Pancreas (tissue), 10 donors: ENCODE data around the gene ANKRD45. TPM values are rescaled to one million over a fixed set of nuclear protein-coding genes. Genes with fewer than 3 reads are reported as not detected.
"Not testable (repeated sequence)": the region's sequence is repeated elsewhere in the genome, so short reads cannot be mapped to it uniquely, and the experiment has no call there.

Source experiments
- ATAC-seq, 4 donors: fragments of 200-7000 bp; cut with Tn5 transposase; one replicate each; pipeline versions ENCODE4 v1.8.0 to v1.9.1; 2020; ENCODE audit warnings: mild to moderate bottlenecking in 4 of 4, moderate library complexity in 4 of 4
- DNase-seq, 6 donors: peaks; one replicate each; pipeline ENCODE4 v3.0.0-alpha.2; 2020
- FAIRE-seq: peaks from 2 replicates; lab custom pipeline; 2012; peaks lifted over from hg19 to GRCh38; lab: Jason Lieb, UNC
- H3K27ac ChIP-seq, 4 donors: fragments of 200-600 bp; sonication (generic); 1 replicate in 3 of 4; 2 replicates in 1 of 4; pipeline versions ENCODE4 v1.5.0 to v1.8.0; 2020
- H3K27me3 ChIP-seq, 4 donors: fragments of 200-600 bp; one replicate each; pipeline ENCODE4 v1.8.0; 2021
- H3K36me3 ChIP-seq, 3 donors: fragments of 200-600 bp; sonication (generic) in 1 of 3; one replicate each; pipeline versions ENCODE4 v1.5.0 to v1.8.0; 2020 to 2021
- H3K4me1 ChIP-seq, 3 donors: fragments of 200-600 bp; one replicate each; pipeline ENCODE4 v1.8.0; 2021
- H3K4me3 ChIP-seq, 4 donors: fragments of 200-600 bp; sonication (generic) in 2 of 4; one replicate each; pipeline versions ENCODE4 v1.5.0 to v1.8.0; 2020 to 2021
- H3K9me3 ChIP-seq, 4 donors: fragments of 200-600 bp; one replicate each; pipeline ENCODE4 v1.8.0; 2021
- WGBS, 2 donors: extraction: QIAGEN DNeasy Blood & Tissue Kit; methylation state at CpG; one replicate each; pipeline ENCODE4 v1.1.7; 2013; 5-methylcytosine and 5-hydroxymethylcytosine counted together
- intact Hi-C, 3 donors: fragments of 100-400 bp; cut with DNase I; formaldehyde crosslinking; loops; one replicate each; pipeline versions ENCODE4 v1.11.1 to v1.14.2; 2022
- polyA plus RNA-seq, 2 donors: library from polyadenylated mRNA; stranded (reverse); fragments of 200-250 nt; gene quantifications; one replicate each; pipeline ENCODE4 v1.2.3, GENCODE V29; 2013
- total RNA-seq, 6 donors: library from RNA; stranded (reverse); fragmentation: NEBNext Ultra II Directional in 4 of 6; extraction: Animal tissue kit (Norgen Biotek cat#: 25700) in 4 of 6; gene quantifications; one replicate each; pipeline versions ENCODE4 v1.2.1 to v1.2.4, GENCODE V29; 2021 to 2023
- TF ChIP-seq, protein P1 (sequence below), 4 donors: fragments of 200-600 bp; sonication (generic) in 3 of 4; IDR thresholded peaks; one replicate each; pipeline versions ENCODE4 v1.5.0 to v1.8.0; 2021; ENCODE audit warnings: antibody characterized with exemption in 4 of 4
- donor health status: healthy with polysubstance abuse.
- donor health status: DM: no; HTN: no; CAD: no; lungs with moderate emphysema.
- donor health status: DM: no; HTN: no; CAD: no.
- donor health status: control.
- donor health status: control.
- donor health status: Bipolar disorder and iron deficiency.
- donor health status: DM: yes; HTN: yes; CAD: no.
- donor health status: DM: no; HTN: no; CAD: no.
- donor health status: DM: no; HTN: no; CAD: no.
- donor health status: DM: yes; HTN: yes; CAD: no.

ANKRD45 gene
- total and polyA plus RNA-seq, 8 donors, result 0.15 to 0.52 (median 0.28) TPM

DNA sequence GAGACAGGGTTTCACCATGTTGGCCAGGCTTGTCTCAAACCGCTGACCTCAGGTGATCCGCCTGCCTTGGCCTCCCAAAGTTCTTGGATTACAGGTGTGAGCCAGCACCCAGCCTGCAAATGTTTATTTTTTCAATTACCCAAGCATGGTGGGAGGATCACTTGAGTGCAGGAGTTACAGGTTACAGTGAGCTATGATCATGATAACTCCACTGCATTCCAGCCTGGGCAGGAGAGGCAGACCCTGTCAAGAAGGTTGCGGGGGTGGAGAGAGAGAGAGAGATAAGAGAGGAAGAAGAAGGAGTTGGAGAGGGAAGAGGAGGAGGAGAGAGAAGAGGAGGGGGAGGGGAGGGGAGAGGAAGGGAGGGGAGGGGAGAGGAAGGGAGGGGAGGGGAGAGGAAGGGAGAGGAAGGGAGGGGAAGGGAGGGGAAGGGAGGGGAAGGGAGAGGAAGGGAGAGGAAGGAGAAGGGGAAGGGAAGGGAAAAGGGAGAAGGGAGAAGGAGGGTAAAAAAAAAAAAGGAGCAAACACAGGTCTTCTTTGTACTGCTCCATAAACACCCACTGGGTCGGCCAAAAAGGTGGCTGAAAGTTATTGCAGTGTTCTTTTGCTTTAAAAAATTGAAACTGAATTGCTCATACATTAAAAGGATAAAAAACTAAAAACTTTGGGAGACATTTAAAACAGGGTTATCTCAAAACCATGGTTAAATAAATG lies 61.0 kb downstream of the ANKRD45 start:
- Histone ChIP-seq H3K4me1 (no peaks in the 10 kb centered on the region), H3K4me3 (no peak overlapping the region), H3K36me3 (no peaks in the 10 kb centered on the region), H3K27me3 (no peaks in the 10 kb centered on the region), H3K27ac (no peak overlapping the region), H3K9me3 (no peaks in the 10 kb centered on the region)
- DNase-seq (no peak), ATAC-seq (no peak), FAIRE-seq (no peak)
- 87 to 99% methylated on average over 4 of the region's 4 CpGs for WGBS, 2 donors
- intact Hi-C loops, result no loop called here
- TF ChIP-seq, protein P1, sequence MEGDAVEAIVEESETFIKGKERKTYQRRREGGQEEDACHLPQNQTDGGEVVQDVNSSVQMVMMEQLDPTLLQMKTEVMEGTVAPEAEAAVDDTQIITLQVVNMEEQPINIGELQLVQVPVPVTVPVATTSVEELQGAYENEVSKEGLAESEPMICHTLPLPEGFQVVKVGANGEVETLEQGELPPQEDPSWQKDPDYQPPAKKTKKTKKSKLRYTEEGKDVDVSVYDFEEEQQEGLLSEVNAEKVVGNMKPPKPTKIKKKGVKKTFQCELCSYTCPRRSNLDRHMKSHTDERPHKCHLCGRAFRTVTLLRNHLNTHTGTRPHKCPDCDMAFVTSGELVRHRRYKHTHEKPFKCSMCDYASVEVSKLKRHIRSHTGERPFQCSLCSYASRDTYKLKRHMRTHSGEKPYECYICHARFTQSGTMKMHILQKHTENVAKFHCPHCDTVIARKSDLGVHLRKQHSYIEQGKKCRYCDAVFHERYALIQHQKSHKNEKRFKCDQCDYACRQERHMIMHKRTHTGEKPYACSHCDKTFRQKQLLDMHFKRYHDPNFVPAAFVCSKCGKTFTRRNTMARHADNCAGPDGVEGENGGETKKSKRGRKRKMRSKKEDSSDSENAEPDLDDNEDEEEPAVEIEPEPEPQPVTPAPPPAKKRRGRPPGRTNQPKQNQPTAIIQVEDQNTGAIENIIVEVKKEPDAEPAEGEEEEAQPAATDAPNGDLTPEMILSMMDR (IDR thresholded peaks at IDR 0.05), result no peak

- no peak for FAIRE-seq
- no peaks in the 10 kb centered on the region for H3K9me3 ChIP-seq
- 8 to 10% methylated on average over 5 of the region's 5 CpGs for WGBS, 2 donors
- peak; percentile 93 to 98 (median 95) for ATAC-seq
- peak in 4 of 6 donors; percentile 40 to 61 (median 44) for DNase-seq
- peak within 1 kb of the TSS in 3 of 4 donors; percentile 6 to 43 (median 31) for H3K4me3 ChIP-seq
- H3K36me3 ChIP-seq, result no peaks in the 10 kb centered on the region
- TF ChIP-seq, protein P1 (IDR thresholded peaks at IDR 0.05), result no peak
- intact Hi-C loops, result no loop called here
- no peaks in the 10 kb centered on the region for H3K4me1 ChIP-seq
- no peaks in the 10 kb centered on the region for H3K27me3 ChIP-seq
- peak within 1 kb of the TSS; percentile 52 to 75 (median 62) for H3K27ac ChIP-seq
These were observed 66.5 kb downstream of the ANKRD45 start, which contains the start of gene SLC9C2 for GRCh38 chr1:173603056-173603591. SLC9C2 (minus strand) TSS chr1:173603072; CDS start chr1:173601776, 1,296 bp downstream.

DNA sequence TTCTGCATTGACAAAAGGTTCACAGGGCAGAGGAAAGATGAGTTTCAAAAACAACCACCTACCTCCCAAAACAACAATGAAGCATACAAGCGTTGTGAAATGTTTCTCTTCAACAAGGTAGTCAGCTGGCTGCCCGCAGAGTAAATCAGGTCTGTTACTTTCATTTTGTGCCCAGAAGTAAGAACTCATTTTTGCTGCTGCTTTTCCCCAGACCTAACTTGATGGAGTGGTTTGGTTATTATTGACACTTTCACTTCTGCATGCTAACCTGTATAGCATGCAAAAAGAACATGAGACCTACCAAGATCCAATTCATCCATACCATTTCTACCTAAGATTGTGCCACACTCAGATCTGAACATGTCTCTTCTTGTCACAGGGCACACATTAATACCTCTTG lies 68.1 kb downstream of the ANKRD45 start:
- H3K9me3 ChIP-seq, result no peaks in the 10 kb centered on the region
- no peaks in the 10 kb centered on the region for H3K4me1 ChIP-seq
- no peak for FAIRE-seq
- H3K36me3 ChIP-seq, result no peaks in the 10 kb centered on the region
- no peak for ATAC-seq
- no peaks in the 10 kb centered on the region for H3K27me3 ChIP-seq
- TF ChIP-seq, protein P1 (IDR thresholded peaks at IDR 0.05), result no peak
- H3K4me3 ChIP-seq, result no peak overlapping the region
- no peak overlapping the region for H3K27ac ChIP-seq
- intact Hi-C loops, result no loop called here
- no peak for DNase-seq
- 92 to 93% methylated on average over 2 of the region's 2 CpGs for WGBS, 2 donors

DNA sequence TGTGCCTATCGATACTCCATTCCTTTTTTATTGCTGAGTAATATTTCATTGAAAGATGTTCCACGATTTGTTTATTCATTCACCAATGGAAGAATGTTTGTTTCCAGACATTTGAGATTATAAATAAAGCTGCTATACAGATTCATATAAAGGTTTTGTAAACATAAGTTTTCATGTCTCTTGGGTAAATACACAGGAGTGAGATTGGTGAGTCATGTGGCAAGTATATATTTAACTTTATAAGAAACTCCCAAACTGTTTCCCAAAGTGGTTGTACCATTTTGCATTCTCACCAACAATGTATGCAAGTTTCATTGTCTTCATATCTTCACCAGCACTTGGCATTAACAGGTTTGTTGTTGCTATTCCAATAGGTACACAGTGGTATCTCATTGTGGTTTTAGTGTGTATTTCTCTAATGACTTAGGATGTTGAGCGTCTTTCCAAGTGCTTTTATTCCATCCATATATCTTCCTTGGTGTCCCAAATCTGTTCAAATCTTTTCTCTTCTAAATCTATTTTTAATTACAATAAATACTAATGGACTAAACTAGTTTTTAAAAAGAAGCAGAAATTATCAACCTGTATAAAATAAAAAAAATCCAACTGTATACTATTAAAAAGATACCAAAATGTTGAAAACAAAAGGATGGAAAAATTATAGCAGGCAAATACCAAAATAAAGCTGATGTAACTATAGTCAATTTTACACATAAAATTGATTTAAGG lies 73.4 kb downstream of the ANKRD45 start:
- intact Hi-C loops, result no loop called here
- FAIRE-seq, result no peak
- no peaks in the 10 kb centered on the region for H3K36me3 ChIP-seq
- TF ChIP-seq, protein P1 (IDR thresholded peaks at IDR 0.05), result no peak
- ATAC-seq, result no peak
- 78 to 91% methylated on average over 3 of the region's 3 CpGs for WGBS, 2 donors
- H3K4me3 ChIP-seq, result no peak overlapping the region
- H3K4me1 ChIP-seq, result no peaks in the 10 kb centered on the region
- no peaks in the 10 kb centered on the region for H3K9me3 ChIP-seq
- no peaks in the 10 kb centered on the region for H3K27me3 ChIP-seq
- no peak overlapping the region for H3K27ac ChIP-seq
- no peak for DNase-seq

GRCh38 chr1:173591138-173591537 lies 78.5 kb downstream of the ANKRD45 start:
- H3K36me3 ChIP-seq, H3K27me3 ChIP-seq, H3K4me3 ChIP-seq, H3K4me1 ChIP-seq, DNase-seq, intact Hi-C loops, ATAC-seq, H3K9me3 ChIP-seq, FAIRE-seq, H3K27ac ChIP-seq: not testable (repeated sequence)
- 74 to 76% methylated on average over 5 of the region's 5 CpGs for WGBS, 2 donors
